Cerebellar cortex (tissue), 1 donor: ENCODE results near the gene FA2H.
"Not testable (repeated sequence)": the region's sequence is repeated elsewhere in the genome, so short reads cannot be mapped to it uniquely, and the experiment has no call there.

Experiments used
- DNase-seq: peaks from one replicate; pipeline ENCODE4 v3.0.0-alpha.2; 2015; ENCODE audit warnings: low spot score

The FA2H gene

GRCh38 chr16:74723256-74723655 is 51.4 kb downstream of the FA2H start:
- DNase-seq: no peak

- DNase-seq: not testable (repeated sequence)
Observed at GRCh38 chr16:74722156-74722555, 52.5 kb downstream of the FA2H start.

GRCh38 chr16:74721716-74722115 is 52.9 kb downstream of the FA2H start:
- no peak for DNase-seq

- DNase-seq: no peak
Observed at GRCh38 chr16:74720579-74720978, 54.0 kb downstream of the FA2H start.

- DNase-seq: no peak
Observed at GRCh38 chr16:74718741-74719610, 55.6 kb downstream of the FA2H start.

- DNase-seq: no peak
Observed at GRCh38 chr16:74718140-74718539, 56.5 kb downstream of the FA2H start.

- DNase-seq: no peak
Observed at GRCh38 chr16:74717367-74717766, 57.3 kb downstream of the FA2H start.

GRCh38 chr16:74716355-74716754 is 58.3 kb downstream of the FA2H start:
- DNase-seq: no peak

- DNase-seq: no peak
Observed at GRCh38 chr16:74713876-74714275, 60.7 kb downstream of the FA2H start.

- DNase-seq: no peak
Observed at GRCh38 chr16:74713325-74713724, 61.3 kb downstream of the FA2H start.

- no peak for DNase-seq
Observed at GRCh38 chr16:74711938-74712337, 62.7 kb downstream of the FA2H start.

GRCh38 chr16:74710401-74710800 is 64.2 kb downstream of the FA2H start:
- DNase-seq: no peak

GRCh38 chr16:74709441-74709877 is 65.2 kb downstream of the FA2H start:
- peak; percentile 83 for DNase-seq

- DNase-seq: no peak
Observed at GRCh38 chr16:74700438-74701225, 74.0 kb downstream of the FA2H start, which contains the start of gene MLKL. Gene MLKL (minus strand): TSS chr16:74700862. CDS start chr16:74695757, 5,105 bp downstream.

GRCh38 chr16:74700116-74700437 is 74.5 kb downstream of the FA2H start:
- DNase-seq: no peak

- DNase-seq: no peak
Observed at GRCh38 chr16:74699666-74700065, 75.0 kb downstream of the FA2H start.

GRCh38 chr16:74698222-74698621 is 76.4 kb downstream of the FA2H start:
- no peak for DNase-seq

GRCh38 chr16:74695450-74696422 is 78.9 kb downstream of the FA2H start:
- DNase-seq: peak; percentile 82

GRCh38 chr16:74691093-74691855 is 83.3 kb downstream of the FA2H start:
- no peak for DNase-seq

- DNase-seq: no peak
Observed at GRCh38 chr16:74682556-74682955, 92.1 kb downstream of the FA2H start.

GRCh38 chr16:74680681-74681080 is 93.9 kb downstream of the FA2H start:
- DNase-seq: no peak
